Gastroesophageal sphincter (tissue), 4 donors: Measurements from ENCODE around the gene ELP4. TPM values are rescaled to one million over a fixed set of nuclear protein-coding genes. Genes with fewer than 3 reads are reported as not detected.

Experiments used
- ATAC-seq: fragments of 150-250 bp; one replicate; pipeline ENCODE4 v1.9.1; 2016; ENCODE audit warnings: mild to moderate bottlenecking, moderate library complexity
- H3K27ac ChIP-seq, 4 donors: fragments of 200-600 bp; sonication (generic) in 3 of 4; 1 replicate in 3 of 4; 2 replicates in 1 of 4; pipeline ENCODE4 v1.5.1; 2016 to 2019
- H3K27me3 ChIP-seq: fragments of 200-600 bp; sonication (generic); one replicate; pipeline ENCODE4 v1.5.1; 2019
- H3K36me3 ChIP-seq, 2 donors: fragments of 200-600 bp; sonication (generic); one replicate each; pipeline ENCODE4 v1.5.1; 2019; ENCODE audit warnings: control low read depth in 1 of 2
- H3K4me1 ChIP-seq, 3 donors: fragments of 200-600 bp; sonication (generic); 1 replicate in 2 of 3; 2 replicates in 1 of 3; pipeline ENCODE4 v1.5.1; 2016 to 2019; ENCODE audit warnings: control low read depth in 2 of 3
- H3K4me3 ChIP-seq, 2 donors: fragments of 200-600 bp; sonication (generic); one replicate each; pipeline ENCODE4 v1.5.1; 2019; ENCODE audit warnings: mild to moderate bottlenecking in 1 of 2, moderate library complexity in 1 of 2
- H3K9me3 ChIP-seq, 3 donors: fragments of 200-600 bp; sonication (generic); one replicate each; pipeline ENCODE4 v1.5.1; 2017 to 2019; ENCODE audit warnings: control low read depth in 2 of 3
- EP300 ChIP-seq: sonication (generic); formaldehyde crosslinking; IDR thresholded peaks from one replicate; pipeline ENCODE4 v1.6.1; 2017; ENCODE audit warnings: antibody characterized with exemption, mild to moderate bottlenecking
- POLR2A ChIP-seq, 2 donors: fragments of 450-650 bp; IDR thresholded peaks; one replicate each; pipeline ENCODE4 v1.6.1; 2017; ENCODE audit warnings: antibody characterized with exemption in 2 of 2, mild to moderate bottlenecking in 2 of 2, moderate library complexity in 1 of 2
- POLR2AphosphoS5 ChIP-seq: sonication (generic); formaldehyde crosslinking; IDR thresholded peaks from one replicate; pipeline ENCODE4 v1.6.1; 2017; ENCODE audit warnings: antibody characterized with exemption
- WGBS, 2 donors: methylation state at CpG; one replicate each; pipeline ENCODE4 v1.1.5; 2018; ENCODE audit warnings: low coverage in 1 of 2; 5-methylcytosine and 5-hydroxymethylcytosine counted together
- total RNA-seq, 4 donors: library from RNA; depleted of rRNA; stranded (reverse); fragments of >200 nt; gene quantifications; one replicate each; pipeline ENCODE4 v1.1.0, GENCODE V29; 2016
- TF ChIP-seq, protein P1 (sequence below), 4 experiments: fragments of 200-600 bp in 2 of 4; fragments of 450-650 bp in 2 of 4; sonication (generic) in 1 of 4; IDR thresholded peaks; one replicate each; pipeline ENCODE4 v1.5.1; 2017 to 2019; ENCODE audit warnings: antibody characterized with exemption in 4 of 4, mild to moderate bottlenecking in 2 of 4, moderate library complexity in 2 of 4

ELP4 gene
- total RNA-seq, 4 donors from 2014 or later = 20.6 to 33.8 (median 31.6) TPM

- no peak for ATAC-seq
- Histone ChIP-seq H3K36me3 (no peaks in the 10 kb centered on the region), H3K27me3 (no peaks in the 10 kb centered on the region), H3K4me3 (no peak overlapping the region), H3K9me3 (no peaks in the 10 kb centered on the region), H3K27ac (no peak overlapping the region), H3K4me1 (no peaks in the 10 kb centered on the region)
- TF ChIP-seq POLR2A (IDR thresholded peaks at IDR 0.05) (no peak), EP300 (no peak)
Observed at GRCh38 chr11:31617246-31617645, 107.7 kb downstream of the ELP4 start.

GRCh38 chr11:31619980-31620379, 110.4 kb downstream of the ELP4 start:
- Histone ChIP-seq H3K4me1 (no peaks in the 10 kb centered on the region), H3K9me3 (no peaks in the 10 kb centered on the region), H3K36me3 (no peaks in the 10 kb centered on the region), H3K4me3 (no peak overlapping the region), H3K27me3 (no peaks in the 10 kb centered on the region), H3K27ac (no peak overlapping the region)
- no peak for TF ChIP-seq EP300
- TF ChIP-seq POLR2AphosphoS5 = no peak
- TF ChIP-seq, protein P1, sequence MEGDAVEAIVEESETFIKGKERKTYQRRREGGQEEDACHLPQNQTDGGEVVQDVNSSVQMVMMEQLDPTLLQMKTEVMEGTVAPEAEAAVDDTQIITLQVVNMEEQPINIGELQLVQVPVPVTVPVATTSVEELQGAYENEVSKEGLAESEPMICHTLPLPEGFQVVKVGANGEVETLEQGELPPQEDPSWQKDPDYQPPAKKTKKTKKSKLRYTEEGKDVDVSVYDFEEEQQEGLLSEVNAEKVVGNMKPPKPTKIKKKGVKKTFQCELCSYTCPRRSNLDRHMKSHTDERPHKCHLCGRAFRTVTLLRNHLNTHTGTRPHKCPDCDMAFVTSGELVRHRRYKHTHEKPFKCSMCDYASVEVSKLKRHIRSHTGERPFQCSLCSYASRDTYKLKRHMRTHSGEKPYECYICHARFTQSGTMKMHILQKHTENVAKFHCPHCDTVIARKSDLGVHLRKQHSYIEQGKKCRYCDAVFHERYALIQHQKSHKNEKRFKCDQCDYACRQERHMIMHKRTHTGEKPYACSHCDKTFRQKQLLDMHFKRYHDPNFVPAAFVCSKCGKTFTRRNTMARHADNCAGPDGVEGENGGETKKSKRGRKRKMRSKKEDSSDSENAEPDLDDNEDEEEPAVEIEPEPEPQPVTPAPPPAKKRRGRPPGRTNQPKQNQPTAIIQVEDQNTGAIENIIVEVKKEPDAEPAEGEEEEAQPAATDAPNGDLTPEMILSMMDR (IDR thresholded peaks at IDR 0.05) = no peak
- TF ChIP-seq POLR2A (IDR thresholded peaks at IDR 0.05) = no peak
- no peak for ATAC-seq

- TF ChIP-seq EP300 (no peak), POLR2AphosphoS5 (no peak), POLR2A (IDR thresholded peaks at IDR 0.05) (no peak)
- TF ChIP-seq, protein P1 (IDR thresholded peaks at IDR 0.05) = no peak
- H3K9me3 ChIP-seq = no peaks in the 10 kb centered on the region
- H3K36me3 ChIP-seq = no peaks in the 10 kb centered on the region
- no peaks in the 10 kb centered on the region for H3K4me1 ChIP-seq
- H3K27me3 ChIP-seq = no peaks in the 10 kb centered on the region
- H3K27ac ChIP-seq = no peak overlapping the region
- H3K4me3 ChIP-seq = no peak overlapping the region
- no peak for ATAC-seq
Observed at GRCh38 chr11:31620434-31620833, 110.9 kb downstream of the ELP4 start.

DNA sequence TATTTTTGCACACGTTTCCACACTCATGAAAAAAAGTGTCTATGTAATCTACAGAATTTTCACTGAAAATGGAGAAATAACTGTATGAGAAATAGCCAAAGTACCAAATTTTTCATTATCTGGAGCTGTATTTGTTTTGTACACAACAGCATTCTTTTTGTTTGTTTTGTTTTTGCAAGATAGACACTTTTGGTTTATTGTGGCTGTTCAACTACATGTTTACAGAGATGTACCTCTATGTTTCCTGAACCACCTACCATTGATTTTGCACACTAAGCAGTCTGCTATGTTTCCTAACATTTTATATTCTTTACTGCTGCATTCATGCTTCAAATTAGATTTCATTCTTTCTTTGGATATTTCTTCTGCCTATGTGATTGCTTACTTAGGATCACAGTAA, 116.3 kb downstream of the ELP4 start:
- TF ChIP-seq, protein P1 (IDR thresholded peaks at IDR 0.05) = no peak
- TF ChIP-seq POLR2AphosphoS5 (no peak), EP300 (no peak), POLR2A (IDR thresholded peaks at IDR 0.05) (no peak)
- H3K4me1 ChIP-seq = no peaks in the 10 kb centered on the region
- peaks cover 0 to 7% of the 10 kb centered on the region in 2 donors for H3K36me3 ChIP-seq
- no peaks in the 10 kb centered on the region for H3K9me3 ChIP-seq
- no peak overlapping the region for H3K27ac ChIP-seq
- 88 to 93% methylated on average over 1 of the region's 1 CpG for WGBS, 2 donors
- H3K27me3 ChIP-seq = no peaks in the 10 kb centered on the region
- ATAC-seq = no peak
- no peak overlapping the region for H3K4me3 ChIP-seq

DNA sequence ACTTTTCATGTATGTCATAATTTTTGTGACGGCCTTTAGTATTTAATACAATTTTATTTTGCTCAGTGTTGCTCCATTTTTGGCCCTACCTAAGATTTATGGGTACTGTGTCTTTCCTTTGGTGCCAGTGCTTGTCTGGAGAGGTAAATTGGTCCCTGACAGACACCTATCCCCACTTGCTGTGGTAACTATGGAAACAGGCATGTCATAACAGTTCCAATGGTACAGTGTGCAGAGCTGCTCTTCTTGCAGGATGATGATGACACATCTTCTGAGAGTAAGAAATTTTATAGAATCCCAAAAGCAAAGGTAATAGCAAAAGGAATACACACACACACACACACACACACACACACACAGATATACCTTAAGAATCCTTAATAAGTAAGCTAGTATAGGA, 118.5 kb downstream of the ELP4 start:
- no peaks in the 10 kb centered on the region for H3K9me3 ChIP-seq
- no peak for TF ChIP-seq EP300
- no peak for TF ChIP-seq POLR2A (IDR thresholded peaks at IDR 0.05)
- TF ChIP-seq, protein P1 (IDR thresholded peaks at IDR 0.05) = no peak
- TF ChIP-seq POLR2AphosphoS5 = no peak
- WGBS, 2 donors = 92 to 100% methylated on average over 1 of the region's 1 CpG
- ATAC-seq = no peak
- H3K4me3 ChIP-seq = no peak overlapping the region
- H3K36me3 ChIP-seq = peaks cover 0 to 7% of the 10 kb centered on the region in 2 donors
- H3K27ac ChIP-seq = no peak overlapping the region
- H3K27me3 ChIP-seq = no peaks in the 10 kb centered on the region
- no peaks in the 10 kb centered on the region for H3K4me1 ChIP-seq

GRCh38 chr11:31636983-31637382, 127.4 kb downstream of the ELP4 start:
- Histone ChIP-seq H3K27me3 (no peaks in the 10 kb centered on the region), H3K9me3 (no peaks in the 10 kb centered on the region), H3K36me3 (no peaks in the 10 kb centered on the region), H3K4me1 (no peaks in the 10 kb centered on the region), H3K27ac (no peak overlapping the region), H3K4me3 (no peak overlapping the region)
- TF ChIP-seq, protein P1 (IDR thresholded peaks at IDR 0.05) = no peak
- no peak for TF ChIP-seq POLR2A (IDR thresholded peaks at IDR 0.05)
- no peak for TF ChIP-seq POLR2AphosphoS5
- TF ChIP-seq EP300 = no peak
- WGBS, 2 donors = 75 to 84% methylated on average over 4 of the region's 4 CpGs
- ATAC-seq = no peak
